Body of pancreas (tissue), 4 donors: ENCODE results near the gene SLX9.

Source experiments
- POLR2A ChIP-seq, 3 donors: fragments of 450-650 bp; IDR thresholded peaks; one replicate each; pipeline ENCODE4 v1.6.1; 2016; ENCODE audit warnings: antibody characterized with exemption in 3 of 3, mild to moderate bottlenecking in 2 of 3
- TF ChIP-seq, protein P1 (sequence below), 7 experiments: fragments of 450-650 bp in 4 of 7; fragments of 200-600 bp in 3 of 7; sonication (generic) in 3 of 7; IDR thresholded peaks; one replicate each; pipeline ENCODE4 v1.5.1; 2016 to 2019; ENCODE audit warnings: antibody characterized with exemption in 7 of 7

DNA sequence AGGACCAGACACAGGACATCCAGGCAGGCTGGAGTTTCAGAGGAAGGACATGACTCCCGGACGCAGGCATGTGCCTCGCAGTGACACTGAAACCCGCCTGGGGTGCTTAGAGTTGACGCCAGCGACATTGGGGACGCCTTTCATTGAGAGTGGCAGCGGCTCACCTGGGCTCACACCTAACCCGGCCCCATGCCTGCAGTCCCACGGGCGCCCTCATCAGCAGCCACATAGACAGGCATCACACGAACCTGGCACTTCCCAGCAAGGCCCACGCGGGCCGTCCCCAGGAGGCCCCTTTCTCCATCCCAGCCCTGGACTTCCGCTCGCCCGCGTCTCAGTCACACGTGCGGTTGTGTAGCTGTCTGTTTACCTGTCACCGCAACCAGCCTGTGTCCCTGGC lies 36.1 kb upstream of the SLX9 start:
- TF ChIP-seq, protein P1, sequence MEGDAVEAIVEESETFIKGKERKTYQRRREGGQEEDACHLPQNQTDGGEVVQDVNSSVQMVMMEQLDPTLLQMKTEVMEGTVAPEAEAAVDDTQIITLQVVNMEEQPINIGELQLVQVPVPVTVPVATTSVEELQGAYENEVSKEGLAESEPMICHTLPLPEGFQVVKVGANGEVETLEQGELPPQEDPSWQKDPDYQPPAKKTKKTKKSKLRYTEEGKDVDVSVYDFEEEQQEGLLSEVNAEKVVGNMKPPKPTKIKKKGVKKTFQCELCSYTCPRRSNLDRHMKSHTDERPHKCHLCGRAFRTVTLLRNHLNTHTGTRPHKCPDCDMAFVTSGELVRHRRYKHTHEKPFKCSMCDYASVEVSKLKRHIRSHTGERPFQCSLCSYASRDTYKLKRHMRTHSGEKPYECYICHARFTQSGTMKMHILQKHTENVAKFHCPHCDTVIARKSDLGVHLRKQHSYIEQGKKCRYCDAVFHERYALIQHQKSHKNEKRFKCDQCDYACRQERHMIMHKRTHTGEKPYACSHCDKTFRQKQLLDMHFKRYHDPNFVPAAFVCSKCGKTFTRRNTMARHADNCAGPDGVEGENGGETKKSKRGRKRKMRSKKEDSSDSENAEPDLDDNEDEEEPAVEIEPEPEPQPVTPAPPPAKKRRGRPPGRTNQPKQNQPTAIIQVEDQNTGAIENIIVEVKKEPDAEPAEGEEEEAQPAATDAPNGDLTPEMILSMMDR (IDR thresholded peaks at IDR 0.05) = no peak
- no peak for TF ChIP-seq POLR2A (IDR thresholded peaks at IDR 0.05)
